SK-N-SH treated with all-trans-retinoic acid at 6 μM for 48 hours (cell line): ENCODE data around the gene ZNF765.

Experiments used
- OSR1 ChIP-seq: fragments of 250-450 bp; sonication (Bioruptor Pico); IDR thresholded peaks from 2 replicates; pipeline ENCODE4 v1.8.0; 2022; ENCODE audit warnings: moderate library complexity, mild to moderate bottlenecking, inconsistent platforms
- PATZ1 ChIP-seq: fragments of 250-450 bp; sonication (Bioruptor Pico); IDR thresholded peaks from 2 replicates; pipeline ENCODE4 v1.8.0; 2020; ENCODE audit warnings: mild to moderate bottlenecking, moderate library complexity, borderline replicate concordance
- POU6F1 ChIP-seq: fragments of 250-450 bp; sonication (Bioruptor Pico); IDR thresholded peaks from 2 replicates; pipeline ENCODE4 v1.8.0; 2021; ENCODE audit warnings: low read depth, mild to moderate bottlenecking, moderate library complexity, borderline replicate concordance
- RARB ChIP-seq: fragments of 250-450 bp; sonication (Bioruptor Pico); IDR thresholded peaks from 2 replicates; pipeline ENCODE4 v1.8.0; 2021; ENCODE audit warnings: mild to moderate bottlenecking, moderate library complexity
- TCF4 ChIP-seq: fragments of 250-450 bp; sonication (Bioruptor Pico); IDR thresholded peaks from 2 replicates; pipeline ENCODE4 v1.8.0; 2021; ENCODE audit warnings: mild to moderate bottlenecking, moderate library complexity, borderline replicate concordance
- ZFP30 ChIP-seq: fragments of 450-650 bp; formaldehyde crosslinking; IDR thresholded peaks from 2 replicates; pipeline ENCODE4 v1.5.0; 2022; ENCODE audit warnings: mild to moderate bottlenecking, moderate library complexity

DNA sequence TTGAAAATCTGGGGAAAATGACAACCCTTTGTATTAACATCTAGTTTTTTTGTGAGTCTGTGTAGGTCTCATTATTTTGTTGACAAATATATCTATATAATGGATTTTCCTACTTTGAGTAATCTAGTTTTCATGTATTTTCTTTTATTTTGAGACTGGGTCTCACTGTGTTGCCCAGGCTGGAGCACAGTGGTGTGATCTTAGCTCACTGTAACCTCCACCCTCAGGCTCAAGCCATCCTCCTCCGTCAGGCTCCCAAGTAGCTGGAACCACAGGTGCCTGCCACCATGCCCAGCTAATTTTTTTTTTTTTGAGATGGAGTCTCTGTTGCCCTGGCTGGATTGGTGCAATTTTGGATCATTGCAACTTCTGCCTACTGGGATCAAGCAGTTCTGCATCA is 20.2 kb upstream of the ZNF765 start:
- no peak for TF ChIP-seq PATZ1 (CRISPR knock-in tag)
- no peak for TF ChIP-seq RARB
- TF ChIP-seq ZFP30 (CRISPR knock-in tag): no peak
- TF ChIP-seq TCF4 (CRISPR knock-in tag): no peak
- TF ChIP-seq OSR1 (CRISPR knock-in tag): no peak
- TF ChIP-seq POU6F1: no peak
